GM12878 (cell line): ENCODE data around the gene HLA-DPB1. TPM values are rescaled to one million over a fixed set of nuclear protein-coding genes. Genes with fewer than 3 reads are reported as not detected.

Experiments used
- ATAC-seq: fragments of 200-7000 bp; cut with Tn5 transposase; 3 replicates; pipeline ENCODE4 v1.9.1; 2020; ENCODE audit warnings: mild to moderate bottlenecking, moderate library complexity
- BruUV-seq: library from RNA; stranded (reverse); fragments of 400-500 nt; replicated peaks from 2 replicates; lab custom pipeline; 2021; lab: Mats Ljungman, UMichigan
- CTCF ChIA-PET: fragments of 300-600 bp; sonication (Branson Sonifier 250); formaldehyde crosslinking; extraction: SDS; loops from one replicate; lab custom pipeline; 2021; ENCODE audit warnings: inconsistent platforms; lab: Yijun Ruan, JAX
- POLR2A ChIA-PET: fragments of 350-600 bp; formaldehyde crosslinking; extraction: SDS; loops from one replicate; lab custom pipeline; 2021; ENCODE audit warnings: inconsistent platforms; lab: Charles Lee
- RAD21 ChIA-PET: fragments of 300-600 bp; sonication (Branson Sonifier 250); formaldehyde crosslinking; loops from one replicate; lab custom pipeline; 2023; ENCODE audit warnings: antibody characterized with exemption; ENCODE audit not compliant: unreplicated experiment; lab: Charles Lee
- SMC1A ChIA-PET: fragments of 300-600 bp; sonication (Branson Sonifier 250); formaldehyde crosslinking; loops from one replicate; lab custom pipeline; 2023; ENCODE audit not compliant: unreplicated experiment, uncharacterized antibody; lab: Charles Lee
- DNase-seq: peaks from one replicate; pipeline ENCODE4 v3.0.0-alpha.2; 2011; ENCODE audit warnings: low read depth, low spot score
- FAIRE-seq: peaks from 3 replicates; lab custom pipeline; 2011; peaks lifted over from hg19 to GRCh38; lab: Jason Lieb, UNC
- H2AFZ ChIP-seq: 2 replicates; pipeline ENCODE4 v1.6.0; 2011; ENCODE audit warnings: low read depth, low read length, control low read depth; ENCODE audit not compliant: control insufficient read depth
- H3K27ac ChIP-seq: 2 replicates; pipeline ENCODE4 v1.5.1; 2011; ENCODE audit warnings: control low read depth; ENCODE audit not compliant: control insufficient read depth, insufficient read depth
- H3K27me3 ChIP-seq, 2 experiments: replicated peaks in 1 of 2; 2 replicates each; pipeline versions ENCODE4 v1.6.0 to v1.6.1; 2011; ENCODE audit warnings: low read length in 1 of 2; ENCODE audit not compliant: control insufficient read depth in 2 of 2, insufficient read depth in 2 of 2
- H3K36me3 ChIP-seq, 2 experiments: 2 replicates each; pipeline ENCODE4 v1.5.1; 2011; ENCODE audit warnings: low read length in 1 of 2; ENCODE audit not compliant: control insufficient read depth in 2 of 2, insufficient read depth in 2 of 2
- H3K4me1 ChIP-seq: 2 replicates; pipeline ENCODE4 v1.6.1; 2011; ENCODE audit warnings: mild to moderate bottlenecking, low read length, moderate library complexity, mixed read lengths; ENCODE audit not compliant: control insufficient read depth, insufficient read depth
- H3K4me2 ChIP-seq: 2 replicates; pipeline ENCODE4 v1.6.0; 2011; ENCODE audit warnings: control low read depth; ENCODE audit not compliant: control insufficient read depth, insufficient read depth
- H3K4me3 ChIP-seq: fragments of 200-600 bp; sonication (generic); 2 replicates; pipeline ENCODE4 v1.5.1; 2016
- H3K79me2 ChIP-seq: 2 replicates; pipeline ENCODE4 v1.6.0; 2011; ENCODE audit warnings: low read length; ENCODE audit not compliant: control insufficient read depth, insufficient read depth
- H3K9ac ChIP-seq: 2 replicates; pipeline ENCODE4 v1.8.0; 2011; ENCODE audit warnings: low read length, control low read depth, mixed read lengths; ENCODE audit not compliant: control insufficient read depth, insufficient read depth
- H3K9me3 ChIP-seq: replicated peaks from 3 replicates; pipeline ENCODE4 v1.5.1; 2011; ENCODE audit warnings: mild to moderate bottlenecking, low read length; ENCODE audit not compliant: control insufficient read depth, insufficient read depth
- H4K20me1 ChIP-seq: 2 replicates; pipeline ENCODE4 v1.6.0; 2011; ENCODE audit not compliant: control insufficient read depth, insufficient read depth
- CBX5 ChIP-seq: sonication (generic); IDR thresholded peaks from 2 replicates; pipeline ENCODE4 v1.6.1; 2016; ENCODE audit warnings: low read depth, moderate library complexity, mild to moderate bottlenecking, inconsistent platforms
- CREM ChIP-seq: IDR thresholded peaks from 2 replicates; pipeline ENCODE4 v1.6.1; 2014; ENCODE audit warnings: antibody characterized with exemption, low read depth
- DPF2 ChIP-seq: fragments of 450-650 bp; IDR thresholded peaks from 2 replicates; pipeline ENCODE4 v1.6.1; 2017; ENCODE audit warnings: mild to moderate bottlenecking
- HDAC2 ChIP-seq: fragments of 200-600 bp; sonication (generic); IDR thresholded peaks from 2 replicates; pipeline ENCODE4 v1.6.1; 2017
- KAT2A ChIP-seq: conservative IDR thresholded peaks from 2 replicates; pipeline ENCODE4 v1.6.1; 2011; ENCODE audit warnings: low read depth, low read length; ENCODE audit not compliant: control insufficient read depth
- NBN ChIP-seq: fragments of 450-650 bp; IDR thresholded peaks from 2 replicates; pipeline ENCODE4 v1.6.1; 2016
- PAX8 ChIP-seq: fragments of 450-650 bp; IDR thresholded peaks from 2 replicates; pipeline ENCODE4 v1.6.1; 2017; ENCODE audit warnings: mild to moderate bottlenecking, moderate library complexity
- POLR2A ChIP-seq: IDR thresholded peaks from 2 replicates; pipeline ENCODE4 v1.6.1; 2011; ENCODE audit warnings: low read depth, mild to moderate bottlenecking, low read length
- POLR2AphosphoS2 ChIP-seq: IDR thresholded peaks from 2 replicates; pipeline ENCODE4 v1.6.1; 2011; ENCODE audit warnings: low read depth, mild to moderate bottlenecking, low read length, improper control_type of control experiment, moderate library complexity
- POLR2AphosphoS5 ChIP-seq: IDR thresholded peaks from 2 replicates; pipeline ENCODE4 v1.6.1; 2011; ENCODE audit warnings: mild to moderate bottlenecking, low read length, inconsistent platforms
- RELA ChIP-seq: fragments of 450-650 bp; IDR thresholded peaks from 2 replicates; pipeline ENCODE4 v1.8.0; 2014; ENCODE audit warnings: borderline replicate concordance; ENCODE audit not compliant: partially characterized antibody
- REST ChIP-seq: IDR thresholded peaks from 2 replicates; pipeline ENCODE4 v1.6.1; 2012; ENCODE audit warnings: mild to moderate bottlenecking, low read depth, low read length
- SMAD5 ChIP-seq: IDR thresholded peaks from 2 replicates; pipeline ENCODE4 v1.6.1; 2016; ENCODE audit warnings: antibody characterized with exemption, low read depth
- ZNF274 ChIP-seq: IDR thresholded peaks from one replicate; pipeline ENCODE4 v1.8.0; 2011; ENCODE audit not compliant: insufficient read length, insufficient read depth
- WGBS: methylation state at CpG from one replicate; pipeline ENCODE4 v1.1.6; 2016; ENCODE audit warnings: low lambda C conversion rate; ENCODE audit not compliant: insufficient replicate concordance, insufficient coverage; ENCODE audit errors: missing lambda C conversion rate; 5-methylcytosine and 5-hydroxymethylcytosine counted together
- in situ Hi-C: fragments of 300-500 bp; cut with MboI; formaldehyde crosslinking; loops from 9 replicates; pipeline ENCODE4 v1.14.3; 2018; ENCODE audit warnings: mixed read lengths
- intact Hi-C: fragments of 100-400 bp; cut with micrococcal nuclease; formaldehyde crosslinking; loops from one replicate; pipeline ENCODE4 v1.14.2; 2022; ENCODE audit not compliant: unreplicated experiment
- polyA plus RNA-seq, 11 experiments: library from polyadenylated mRNA; depleted of rRNA in 4 of 11; unstranded in 6 of 11; stranded (reverse) in 5 of 11; fragments of >200 nt; fragmentation: Nextera tagmentation in 4 of 11; fragmentation: Illumina TruSeq in 1 of 11; extraction: Ambion mirVana in 4 of 11; extraction: Trizol in 1 of 11; gene quantifications; 1 replicate in 1 of 11; 2 replicates in 10 of 11; pipeline versions ENCODE4 v1.2.1 to v1.2.3, GENCODE V29; 2011 to 2016; ENCODE audit warnings: inconsistent platforms in 2 of 11, missing spikeins in 2 of 11, low read depth in 1 of 11
- total RNA-seq, 4 experiments: library from RNA; depleted of rRNA in 3 of 4; stranded (reverse); fragments of >200 nt in 3 of 4; fragmentation: Illumina TruSeq in 1 of 4; extraction: Trizol in 1 of 4; gene quantifications; 2 replicates each; pipeline versions ENCODE4 v1.2.1 to v1.2.3, GENCODE V29; 2013 to 2021
- TF ChIP-seq, protein P1 (sequence below), 3 experiments: IDR thresholded peaks in 2 of 3; conservative IDR thresholded peaks in 1 of 3; 2 replicates each; pipeline ENCODE4 v1.5.1; 2011; ENCODE audit warnings: low read depth in 3 of 3, low read length in 3 of 3, mild to moderate bottlenecking in 3 of 3, control low read depth in 2 of 3, moderate library complexity in 2 of 3, inconsistent platforms in 1 of 3, mixed read lengths in 1 of 3; ENCODE audit not compliant: control insufficient read depth in 2 of 3, insufficient read depth in 1 of 3; ENCODE audit errors: extremely low read depth in 1 of 3

HLA-DPB1 gene
- total and polyA plus RNA-seq, 10 of the 15 experiments (the other 5 are each of a cell fraction or from before 2014, with no cell fraction given), result 101 to 675 (median 352) TPM

DNA sequence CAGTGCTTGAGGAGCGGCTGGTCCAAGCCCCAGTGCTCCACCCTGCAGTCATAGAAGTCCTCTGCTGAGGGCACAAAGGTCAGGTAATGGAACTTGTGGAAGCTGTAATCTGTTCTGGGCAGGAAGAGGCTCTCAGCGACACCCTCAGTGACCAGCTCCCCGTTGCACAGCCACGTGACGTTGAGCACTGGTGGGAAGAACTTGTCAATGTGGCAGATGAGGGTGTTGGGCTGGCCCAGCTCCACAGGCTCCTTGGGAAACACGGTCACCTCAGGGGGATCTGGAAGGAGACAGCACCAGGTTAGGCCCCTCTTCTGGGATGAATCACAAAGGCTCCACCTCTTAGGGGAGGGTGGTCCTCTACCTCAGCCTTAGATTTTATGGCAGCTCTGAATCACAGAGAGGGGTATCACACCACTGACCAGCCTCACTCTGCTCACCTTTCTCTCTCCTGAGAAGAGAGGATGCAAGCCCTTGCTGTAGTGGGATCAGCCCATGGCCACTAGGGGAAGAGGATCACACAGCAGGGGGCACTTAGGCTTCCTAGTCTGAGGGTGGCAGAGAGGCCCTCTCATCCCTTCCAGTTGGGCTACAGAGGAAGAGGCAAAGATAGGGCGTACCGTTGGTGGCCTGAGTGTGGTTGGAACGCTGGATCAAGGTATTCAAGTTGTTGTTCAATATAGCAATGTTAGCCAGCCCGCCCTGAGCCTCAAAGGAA lies 6.6 kb upstream of the HLA-DPB1 start:
- WGBS, result 67% methylated on average over 10 of the region's 10 CpGs
- ChIA-PET CTCF (interaction anchor here (5.4 kb wide), 1 partner anchor 51 kb away, joined by 59 read pairs; no protein-coding TSS in a partner anchor), SMC1A (interaction anchor here (2.7 to 8.9 kb wide), 3 partner anchors 12 to 52 kb away, joined by 11 to 176 read pairs (median 153); no protein-coding TSS in a partner anchor), RAD21 (interaction anchor here (7.9 kb wide), 1 partner anchor 40 kb away, joined by 172 read pairs; no protein-coding TSS in a partner anchor), POLR2A (interaction anchor here (0.7 to 8.8 kb wide), 8 partner anchors 9 to 55 kb away, joined by 3 to 330 read pairs (median 4); partner anchors contain the start of gene HLA-DOA)
- intact Hi-C loops, result no loop called here
- in situ Hi-C loops, result loop anchor here (25.0 kb wide), 1 partner anchor 1593 kb away; no protein-coding TSS in a partner anchor
- Histone ChIP-seq H3K4me2 (peak overlapping the region; percentile 95), H3K4me3 (no peak overlapping the region), H3K9me3 (peaks cover 2% of the 10 kb centered on the region; the same call in 2 of the 3 replicates), H3K36me3 (peaks cover 11 to 34% of the 10 kb centered on the region in 2 experiments), H3K27me3 (no peaks in the 10 kb centered on the region), H3K4me1 (peaks cover 2% of the 10 kb centered on the region; the same call in 1 of the 2 replicates), H3K27ac (no peak overlapping the region), H4K20me1 (no peaks in the 10 kb centered on the region), H3K9ac (no peak overlapping the region), H3K79me2 (peaks cover 57% of the 10 kb centered on the region), H2AFZ (no peak overlapping the region)
- no TSS peak for BruUV-seq
- DNase-seq, result no peak
- no peak for FAIRE-seq
- ATAC-seq, result no peak
- TF ChIP-seq, protein P1, sequence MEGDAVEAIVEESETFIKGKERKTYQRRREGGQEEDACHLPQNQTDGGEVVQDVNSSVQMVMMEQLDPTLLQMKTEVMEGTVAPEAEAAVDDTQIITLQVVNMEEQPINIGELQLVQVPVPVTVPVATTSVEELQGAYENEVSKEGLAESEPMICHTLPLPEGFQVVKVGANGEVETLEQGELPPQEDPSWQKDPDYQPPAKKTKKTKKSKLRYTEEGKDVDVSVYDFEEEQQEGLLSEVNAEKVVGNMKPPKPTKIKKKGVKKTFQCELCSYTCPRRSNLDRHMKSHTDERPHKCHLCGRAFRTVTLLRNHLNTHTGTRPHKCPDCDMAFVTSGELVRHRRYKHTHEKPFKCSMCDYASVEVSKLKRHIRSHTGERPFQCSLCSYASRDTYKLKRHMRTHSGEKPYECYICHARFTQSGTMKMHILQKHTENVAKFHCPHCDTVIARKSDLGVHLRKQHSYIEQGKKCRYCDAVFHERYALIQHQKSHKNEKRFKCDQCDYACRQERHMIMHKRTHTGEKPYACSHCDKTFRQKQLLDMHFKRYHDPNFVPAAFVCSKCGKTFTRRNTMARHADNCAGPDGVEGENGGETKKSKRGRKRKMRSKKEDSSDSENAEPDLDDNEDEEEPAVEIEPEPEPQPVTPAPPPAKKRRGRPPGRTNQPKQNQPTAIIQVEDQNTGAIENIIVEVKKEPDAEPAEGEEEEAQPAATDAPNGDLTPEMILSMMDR (IDR thresholded peaks at IDR 0.05 in 2 of 3, conservative IDR thresholded peaks at IDR 0.05 in 1 of 3; ENCODE audit: control insufficient read depth in 2 of 3, extremely low read depth in 1 of 3, insufficient read depth in 1 of 3, low read depth in 3 of 3, low read length in 3 of 3), result 0 out of 6 replicates have a peak, but pooled peaks of 1 of the 3 experiments have one; percentile 21
- TF ChIP-seq ZNF274 (no peak), POLR2AphosphoS2 (peak; percentile 15), DPF2 (no peak), POLR2AphosphoS5 (peak; percentile 66), CREM (no peak), SMAD5 (0 out of 2 replicates have a peak, but pooled peaks have one; percentile 8), CBX5 (no peak), NBN (no peak), KAT2A (no peak), REST (no peak), PAX8 (no peak), RELA (no peak), HDAC2 (no peak), POLR2A (peak; percentile 58)
